ENCODE data around the gene LRBA.

Gene LRBA

DNA sequence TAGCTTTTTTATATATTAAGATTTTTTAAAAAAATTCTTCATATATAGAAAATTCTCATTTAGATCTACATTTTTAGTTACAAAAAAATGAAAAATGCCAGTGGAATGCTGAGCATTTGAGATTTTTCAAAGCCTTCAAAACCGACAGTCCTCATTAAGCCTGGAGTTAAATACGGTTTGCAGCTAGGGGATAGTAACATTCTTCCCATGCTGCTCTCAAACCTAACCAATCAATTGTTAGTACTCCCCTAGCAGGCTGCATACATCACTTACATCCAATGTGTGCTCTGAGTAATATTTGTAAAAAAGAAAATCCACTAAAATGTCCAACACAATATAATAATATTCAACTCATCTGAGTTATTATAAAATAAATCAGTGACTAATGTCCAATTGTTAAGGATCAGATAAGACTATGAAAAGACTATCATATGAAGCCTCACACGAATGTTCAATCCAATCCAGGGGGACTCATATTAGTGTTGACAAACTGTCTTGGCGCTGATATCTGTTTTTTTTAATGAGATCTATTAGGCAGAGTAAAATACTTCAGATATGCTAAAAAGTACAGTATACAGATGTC is 660.8 kb downstream of the LRBA start:
- no peak for DNase-seq

DNA sequence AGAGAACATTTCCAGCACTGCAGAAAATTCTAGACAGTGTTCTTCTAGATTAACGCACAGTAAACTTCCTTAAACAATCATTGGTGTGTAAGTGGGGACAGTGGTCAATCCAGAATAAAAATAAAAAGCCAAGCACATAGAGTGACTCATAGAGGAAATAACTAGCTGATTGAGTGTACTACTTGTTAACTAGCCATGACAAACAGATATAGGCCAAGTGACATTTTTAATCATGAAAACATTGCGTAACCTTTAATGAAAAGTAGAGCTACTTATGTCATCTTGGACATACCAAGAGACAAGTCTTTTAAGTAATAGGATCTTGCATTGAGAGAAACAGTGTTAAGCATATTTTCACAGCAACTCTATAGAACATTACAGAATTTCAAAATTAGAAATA is 667.0 kb downstream of the LRBA start:
- no peak for DNase-seq

DNA sequence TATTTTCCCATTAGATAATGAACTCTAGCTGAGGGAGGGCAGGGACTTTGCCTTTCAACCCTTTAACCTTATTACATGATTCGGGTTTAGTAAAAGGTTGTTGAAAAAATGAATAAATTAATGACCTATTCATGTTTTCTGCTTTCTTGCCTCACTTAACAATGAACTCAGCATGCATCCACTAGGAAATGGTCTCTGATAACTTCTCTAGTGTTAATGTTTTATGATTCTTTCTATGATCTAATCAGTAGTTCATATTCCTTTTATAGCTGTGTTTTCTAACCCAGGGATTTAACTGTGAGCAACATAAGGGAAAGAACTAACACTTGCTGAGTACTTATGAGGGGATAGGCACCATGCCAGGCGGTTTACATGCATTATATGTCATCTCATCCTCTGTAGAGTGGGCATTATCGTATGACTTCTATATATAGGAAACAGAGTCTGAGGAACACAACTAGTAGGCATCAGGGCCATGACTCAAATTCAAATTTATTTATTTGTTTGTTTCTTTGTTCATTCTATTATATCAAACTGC is 669.8 kb downstream of the LRBA start:
- DNase-seq: no peak

DNA sequence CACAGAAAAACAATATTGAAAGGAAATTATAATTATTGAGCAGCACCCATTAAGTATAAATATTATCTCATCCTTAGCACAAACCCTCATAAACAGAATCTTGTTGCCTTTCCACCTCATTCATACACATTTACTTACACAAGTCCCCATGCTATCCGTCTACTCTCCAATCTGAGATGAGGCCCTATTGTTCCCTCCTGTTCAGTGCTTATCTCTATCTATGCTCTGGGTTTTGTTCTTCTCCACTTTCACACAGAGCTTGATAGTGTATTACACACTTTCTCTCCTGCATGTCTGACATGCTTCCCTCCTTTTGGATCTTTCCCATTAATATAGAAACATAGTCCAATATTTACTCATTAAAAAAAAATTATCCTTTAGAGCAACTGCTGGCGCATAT is 671.3 kb downstream of the LRBA start:
- no peak for DNase-seq

GRCh38 chr4:150342945-150343344 is 672.1 kb downstream of the LRBA start:
- DNase-seq: no peak

DNA sequence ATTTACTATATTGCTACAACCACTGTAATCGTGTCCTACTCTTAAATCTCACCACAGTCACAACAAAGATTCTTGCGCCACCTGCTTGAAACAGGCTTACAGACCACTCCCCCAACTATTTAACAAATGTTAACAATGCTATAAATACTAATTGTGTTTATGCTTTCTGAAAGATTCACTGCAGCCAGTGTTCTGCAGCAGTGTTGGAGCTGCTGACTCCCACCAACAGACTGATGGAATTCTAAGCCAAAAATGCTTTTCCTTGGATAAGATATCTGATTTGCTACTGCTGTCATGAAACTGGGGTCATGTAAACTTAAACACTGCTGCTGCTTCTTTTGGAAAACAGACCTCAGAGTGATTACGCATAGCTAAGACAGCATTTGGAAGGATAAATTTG is 677.4 kb downstream of the LRBA start:
- no peak for DNase-seq

- no peak for DNase-seq
These were observed 678.2 kb downstream of the LRBA start for GRCh38 chr4:150336676-150337412.

DNA sequence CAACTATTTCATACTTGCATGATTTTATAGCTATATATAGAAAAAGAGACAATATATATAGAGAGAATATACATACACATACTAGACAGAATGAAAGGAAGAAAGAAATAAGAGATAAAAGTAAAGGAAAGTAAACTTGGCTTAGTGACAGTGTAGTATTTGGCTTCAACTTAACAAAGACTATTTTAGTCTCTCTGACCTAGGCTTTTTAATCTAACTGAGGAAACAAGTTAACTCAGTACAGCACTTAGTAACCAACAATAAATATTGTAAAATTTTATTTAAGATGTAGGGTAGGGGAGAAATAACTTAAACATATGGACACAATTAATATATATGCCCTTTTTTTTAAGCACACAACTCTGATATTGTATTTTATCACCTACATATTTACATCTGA is 682.1 kb downstream of the LRBA start:
- no peak for DNase-seq

GRCh38 chr4:150332086-150332485 is 683.0 kb downstream of the LRBA start:
- no peak for DNase-seq

GRCh38 chr4:150329373-150329772 is 685.7 kb downstream of the LRBA start:
- no peak for DNase-seq

GRCh38 chr4:150328496-150328895 is 686.6 kb downstream of the LRBA start:
- no peak for DNase-seq

- DNase-seq: no peak
These were observed 687.8 kb downstream of the LRBA start for GRCh38 chr4:150327262-150327780.

DNA sequence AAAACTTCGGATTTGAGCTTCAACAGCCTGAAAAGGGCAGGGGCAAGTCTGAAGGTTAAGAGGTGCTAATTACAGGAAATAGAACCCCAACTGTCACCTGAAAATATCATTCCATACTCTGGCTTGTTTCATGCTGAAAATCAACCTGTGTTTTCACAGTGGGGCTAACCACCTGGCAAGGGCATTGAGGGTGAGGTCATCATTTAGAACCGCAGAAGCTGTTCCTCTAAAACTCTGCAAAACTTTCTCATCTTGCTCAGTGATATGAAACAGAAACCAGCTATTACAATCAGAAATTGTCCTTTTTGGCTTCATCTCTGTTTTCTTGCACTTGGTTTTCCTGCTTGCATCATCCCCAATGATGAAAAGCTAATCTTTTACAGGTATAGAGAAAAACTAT is 689.2 kb downstream of the LRBA start:
- no peak for DNase-seq

GRCh38 chr4:150323406-150324325 is 691.4 kb downstream of the LRBA start:
- no peak for DNase-seq

DNA sequence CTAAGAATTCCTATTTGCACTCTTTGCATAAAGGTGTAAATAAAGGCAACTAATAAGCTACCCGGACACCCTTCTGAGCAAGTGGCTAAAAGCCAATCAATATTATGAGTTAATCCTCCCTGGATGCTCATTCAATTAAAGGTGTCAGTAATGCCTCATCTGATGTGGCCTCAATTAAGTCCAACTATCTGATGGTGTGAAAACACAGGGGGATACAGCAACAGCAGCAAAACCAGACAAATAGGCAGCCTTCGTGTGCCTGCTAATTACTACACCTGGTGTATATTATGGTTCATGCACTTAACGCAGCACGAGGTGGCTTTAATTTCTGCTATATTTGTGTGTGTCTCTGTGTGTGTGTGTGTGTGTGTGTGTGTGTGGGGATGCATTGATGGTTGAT is 692.4 kb downstream of the LRBA start:
- DNase-seq: no peak

DNA sequence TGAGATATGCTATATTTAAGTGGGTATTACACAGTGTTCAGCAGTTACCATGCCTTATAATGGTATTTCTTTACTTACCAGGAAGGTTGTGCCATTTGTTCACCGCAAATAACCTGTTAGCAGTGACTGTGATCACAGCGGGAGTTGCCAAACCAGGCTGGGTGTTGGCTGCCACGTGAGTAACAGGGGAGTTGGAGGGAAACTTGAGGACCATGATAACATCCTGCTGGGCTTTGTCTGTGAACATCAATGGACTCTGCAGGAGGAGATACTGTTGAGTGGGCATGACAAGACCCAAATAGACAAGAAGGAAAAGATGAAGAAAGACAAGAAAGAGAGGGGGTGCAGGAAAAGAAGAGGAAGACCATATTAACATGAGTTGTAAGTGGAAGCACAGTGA is 694.0 kb downstream of the LRBA start:
- DNase-seq: no peak

GRCh38 chr4:150318971-150319370 is 696.1 kb downstream of the LRBA start:
- no peak for DNase-seq

DNA sequence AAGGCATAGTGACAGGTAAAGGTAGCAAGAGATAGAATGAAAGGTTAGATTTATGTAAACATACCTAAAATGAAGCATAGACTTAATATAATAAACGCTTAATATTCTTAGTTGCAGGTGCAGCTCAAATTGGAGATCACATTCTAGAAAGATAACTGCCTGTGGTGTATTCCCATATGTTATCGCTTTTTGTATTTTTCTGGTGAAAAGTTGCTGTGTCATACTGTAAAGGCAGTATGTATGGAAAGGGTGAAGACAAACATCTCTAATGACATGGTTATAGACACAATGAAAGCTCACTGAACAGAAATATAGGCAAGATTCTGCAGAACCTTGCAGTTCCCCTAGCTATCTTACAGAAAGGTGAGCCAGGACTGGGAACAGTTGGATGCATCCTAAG is 696.6 kb downstream of the LRBA start:
- DNase-seq: no peak

DNA sequence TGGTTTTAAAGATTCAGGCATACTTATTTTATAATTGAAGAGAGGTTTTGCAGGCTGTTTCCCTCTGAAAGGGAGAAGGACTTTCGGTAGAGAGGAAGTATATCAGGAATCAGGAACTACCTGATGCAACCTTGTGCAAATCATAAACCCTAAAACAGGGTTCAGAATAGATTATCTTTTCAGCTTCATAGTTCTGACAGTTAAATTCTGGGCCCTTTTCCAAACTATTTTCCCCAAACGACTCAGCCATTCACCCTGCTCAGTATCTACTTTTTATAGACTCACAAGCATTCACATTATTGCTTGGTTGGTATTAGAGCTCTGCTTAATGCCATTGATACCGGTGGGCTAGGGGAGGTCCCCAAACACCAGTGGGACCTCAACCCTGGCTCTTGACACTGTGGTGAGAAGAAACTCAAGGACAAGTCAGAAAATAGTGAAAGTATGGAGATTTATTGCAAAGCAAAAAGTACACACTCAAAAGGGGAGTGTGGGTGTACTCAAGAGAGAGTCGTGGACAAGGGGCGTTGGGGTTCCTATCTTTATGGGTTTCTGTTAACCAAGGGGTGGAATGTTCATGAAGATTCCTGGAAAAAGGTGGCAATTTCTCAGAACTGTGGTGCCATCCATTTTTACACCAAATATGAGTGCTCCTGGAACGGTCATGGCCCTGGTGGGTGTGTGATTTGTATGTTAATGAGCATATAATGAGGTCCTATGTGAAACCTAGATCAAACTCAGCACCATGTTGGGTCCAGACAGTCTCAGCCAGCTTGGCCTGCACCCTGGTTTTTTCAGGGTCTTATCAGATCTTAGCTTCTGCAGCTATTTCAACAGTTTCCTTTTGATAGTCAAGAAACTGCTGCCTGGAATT is 698.5 kb downstream of the LRBA start:
- no peak for DNase-seq

DNA sequence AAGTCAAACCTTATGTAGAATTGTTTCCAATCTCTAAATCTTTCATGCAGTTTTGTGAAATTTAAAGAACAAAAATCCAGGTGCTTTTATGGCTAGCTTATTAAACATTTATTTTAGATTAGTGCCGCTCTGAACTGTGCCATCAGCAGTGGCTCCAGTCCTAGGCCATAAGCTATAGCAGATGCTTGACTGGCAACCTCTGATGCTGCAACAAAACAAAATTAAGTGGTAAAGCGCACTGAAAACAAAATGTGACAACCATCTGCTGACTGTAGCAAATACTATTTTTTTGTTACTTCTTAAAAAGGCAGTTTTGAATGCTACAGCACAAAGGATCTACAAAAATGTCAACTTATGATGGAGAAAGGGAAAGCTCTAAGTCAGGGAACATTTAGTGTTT is 699.4 kb downstream of the LRBA start:
- DNase-seq: no peak

DNA sequence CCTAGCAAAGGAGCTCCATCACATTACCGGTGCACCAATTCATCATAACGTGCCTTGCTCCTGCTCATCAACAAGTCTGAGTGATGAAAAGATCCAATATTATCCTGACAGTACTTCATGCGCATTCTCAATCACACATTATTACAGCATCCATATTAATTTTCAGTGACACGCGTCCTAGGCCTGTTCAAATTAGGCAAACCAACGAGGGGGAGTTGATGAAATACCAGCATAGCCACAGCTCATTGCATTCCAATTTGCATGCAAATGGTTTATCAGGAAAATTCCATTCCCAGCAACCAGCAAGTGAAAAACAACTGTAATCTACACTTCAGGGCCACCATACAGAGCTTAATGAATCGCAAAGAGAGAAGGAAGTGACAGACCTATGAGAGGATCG is 699.9 kb downstream of the LRBA start:
- no peak for DNase-seq

- no peak for DNase-seq
These were observed 701.1 kb downstream of the LRBA start for GRCh38 chr4:150314031-150314430.

Measured in midbrain (tissue), 1 donor.